Measurements from ENCODE around the gene SLC38A3. TPM values are rescaled to one million over a fixed set of nuclear protein-coding genes. Genes with fewer than 3 reads are reported as not detected.

The SLC38A3 gene
- total RNA-seq, 2 experiments from 2014 or later = not detected

- CTCF ChIA-PET = interaction anchor here (1.4 to 2.5 kb wide), 2 partner anchors 10 to 52 kb away, joined by 6 to 7 read pairs; no protein-coding TSS in a partner anchor
- ATAC-seq = no peak
Measured at GRCh38 chr3:50173685-50174516, 31.2 kb upstream of the SLC38A3 start.

GRCh38 chr3:50174517-50174895 is 30.6 kb upstream of the SLC38A3 start:
- peaks cover 6% of the 10 kb centered on the region for H3K4me1 Mint-ChIP-seq
- no peaks in the 10 kb centered on the region for H3K9me3 Mint-ChIP-seq (ENCODE audit: low read depth)
- no peak overlapping the region for H3K27ac Mint-ChIP-seq
- H3K27me3 Mint-ChIP-seq = peaks cover 2% of the 10 kb centered on the region
- CTCF ChIA-PET = interaction anchor here (2.5 kb wide), 1 partner anchor 11 kb away, joined by 7 read pairs; no protein-coding TSS in a partner anchor
- DNase-seq (no peak), ATAC-seq (no peak)
- H3K4me3 Mint-ChIP-seq = no peak overlapping the region
- H3K36me3 Mint-ChIP-seq = no peaks in the 10 kb centered on the region

More at GRCh38 chr3:50173685-50174516, 31.2 kb upstream of the SLC38A3 start:
- Mint-ChIP-seq H3K9me3 (ENCODE audit: low read depth) (no peaks in the 10 kb centered on the region), H3K4me1 (peaks cover 6% of the 10 kb centered on the region), H3K4me3 (no peak overlapping the region), H3K27me3 (peaks cover 2% of the 10 kb centered on the region), H3K27ac (no peak overlapping the region), H3K36me3 (no peaks in the 10 kb centered on the region)
- DNase-seq = no peak

- CTCF ChIA-PET = interaction anchor here (2.5 kb wide), 1 partner anchor 11 kb away, joined by 7 read pairs; no protein-coding TSS in a partner anchor
- Mint-ChIP-seq H3K4me3 (no peak overlapping the region), H3K27me3 (peaks cover 5% of the 10 kb centered on the region), H3K4me1 (peaks cover 6% of the 10 kb centered on the region), H3K36me3 (no peaks in the 10 kb centered on the region), H3K27ac (no peak overlapping the region), H3K9me3 (ENCODE audit: low read depth) (no peaks in the 10 kb centered on the region)
- ATAC-seq (no peak), DNase-seq (no peak)
Measured at GRCh38 chr3:50174947-50175524, 30.0 kb upstream of the SLC38A3 start.

- no peaks in the 10 kb centered on the region for H3K9me3 Mint-ChIP-seq (ENCODE audit: low read depth)
Measured at GRCh38 chr3:50177346-50177745, 27.7 kb upstream of the SLC38A3 start.

GRCh38 chr3:50179710-50180109 is 25.4 kb upstream of the SLC38A3 start:
- ATAC-seq (no peak), DNase-seq (no peak)
- H3K4me1 Mint-ChIP-seq = no peaks in the 10 kb centered on the region
- peaks cover 5% of the 10 kb centered on the region for H3K27me3 Mint-ChIP-seq
- CTCF ChIA-PET = interaction anchor here (1.2 kb wide), 1 partner anchor 46 kb away, joined by 3 read pairs; no protein-coding TSS in a partner anchor
- H3K4me3 Mint-ChIP-seq = no peak overlapping the region
- no peak overlapping the region for H3K27ac Mint-ChIP-seq
- no peaks in the 10 kb centered on the region for H3K36me3 Mint-ChIP-seq
- H3K9me3 Mint-ChIP-seq (ENCODE audit: low read depth) = no peaks in the 10 kb centered on the region

More at GRCh38 chr3:50177346-50177745, 27.7 kb upstream of the SLC38A3 start:
- CTCF ChIA-PET = no interaction called here
- H3K27me3 Mint-ChIP-seq = peaks cover 5% of the 10 kb centered on the region
- H3K4me3 Mint-ChIP-seq = no peak overlapping the region
- H3K36me3 Mint-ChIP-seq = no peaks in the 10 kb centered on the region
- H3K4me1 Mint-ChIP-seq = peaks cover 6% of the 10 kb centered on the region
- DNase-seq (no peak), ATAC-seq (no peak)
- no peak overlapping the region for H3K27ac Mint-ChIP-seq

- CTCF ChIA-PET = interaction anchor here (2.2 kb wide), 1 partner anchor 44 kb away, joined by 6 read pairs; no protein-coding TSS in a partner anchor
- Mint-ChIP-seq H3K4me1 (no peaks in the 10 kb centered on the region), H3K4me3 (no peak overlapping the region), H3K27ac (no peak overlapping the region), H3K9me3 (ENCODE audit: low read depth) (no peaks in the 10 kb centered on the region), H3K36me3 (no peaks in the 10 kb centered on the region), H3K27me3 (peaks cover 5% of the 10 kb centered on the region)
- ATAC-seq = no peak
- no peak for DNase-seq
Measured at GRCh38 chr3:50181985-50182384, 23.1 kb upstream of the SLC38A3 start.

- H3K4me3 Mint-ChIP-seq = no peak overlapping the region
- no peak for DNase-seq
- H3K4me1 Mint-ChIP-seq = no peaks in the 10 kb centered on the region
- no peaks in the 10 kb centered on the region for H3K9me3 Mint-ChIP-seq (ENCODE audit: low read depth)
- no peaks in the 10 kb centered on the region for H3K36me3 Mint-ChIP-seq
- CTCF ChIA-PET = interaction anchor here (0.9 to 2.2 kb wide), 2 partner anchors 10 to 43 kb away, joined by 3 to 6 read pairs; no protein-coding TSS in a partner anchor
- peaks cover 5% of the 10 kb centered on the region for H3K27me3 Mint-ChIP-seq
- H3K27ac Mint-ChIP-seq = no peak overlapping the region
- ATAC-seq = no peak
Measured at GRCh38 chr3:50182533-50183099, 22.5 kb upstream of the SLC38A3 start.

GRCh38 chr3:50183755-50184154 is 21.3 kb upstream of the SLC38A3 start:
- H3K27me3 Mint-ChIP-seq = peaks cover 3% of the 10 kb centered on the region
- H3K36me3 Mint-ChIP-seq = no peaks in the 10 kb centered on the region
- H3K27ac Mint-ChIP-seq = no peak overlapping the region
- H3K4me1 Mint-ChIP-seq = no peaks in the 10 kb centered on the region
- CTCF ChIA-PET = interaction anchor here (0.9 to 1.4 kb wide), 2 partner anchors 9 to 30 kb away, joined by 3 read pairs; no protein-coding TSS in a partner anchor
- H3K9me3 Mint-ChIP-seq (ENCODE audit: low read depth) = no peaks in the 10 kb centered on the region
- DNase-seq (no peak), ATAC-seq (no peak)
- H3K4me3 Mint-ChIP-seq = no peak overlapping the region

GRCh38 chr3:50184242-50184978 is 20.7 kb upstream of the SLC38A3 start:
- Mint-ChIP-seq H3K4me1 (no peaks in the 10 kb centered on the region), H3K27me3 (peaks cover 3% of the 10 kb centered on the region), H3K27ac (no peak overlapping the region), H3K36me3 (no peaks in the 10 kb centered on the region), H3K4me3 (no peak overlapping the region), H3K9me3 (ENCODE audit: low read depth) (no peaks in the 10 kb centered on the region)
- CTCF ChIA-PET = interaction anchor here (1.4 to 1.5 kb wide), 2 partner anchors 29 to 64 kb away, joined by 3 to 4 read pairs; no protein-coding TSS in a partner anchor
- ATAC-seq (no peak), DNase-seq (no peak)

- CTCF ChIA-PET = interaction anchor here (1.5 kb wide), 1 partner anchor 64 kb away, joined by 4 read pairs; no protein-coding TSS in a partner anchor
- H3K9me3 Mint-ChIP-seq (ENCODE audit: low read depth) = no peaks in the 10 kb centered on the region
- H3K27me3 Mint-ChIP-seq = no peaks in the 10 kb centered on the region
- H3K36me3 Mint-ChIP-seq = no peaks in the 10 kb centered on the region
- DNase-seq = no peak
- no peak overlapping the region for H3K27ac Mint-ChIP-seq
- H3K4me1 Mint-ChIP-seq = no peaks in the 10 kb centered on the region
- H3K4me3 Mint-ChIP-seq = no peak overlapping the region
- ATAC-seq = no peak
Measured at GRCh38 chr3:50185230-50185629, 19.8 kb upstream of the SLC38A3 start.

GRCh38 chr3:50186096-50186495 is 19.0 kb upstream of the SLC38A3 start:
- Mint-ChIP-seq H3K4me1 (no peaks in the 10 kb centered on the region), H3K36me3 (no peaks in the 10 kb centered on the region), H3K27ac (no peak overlapping the region), H3K9me3 (ENCODE audit: low read depth) (no peaks in the 10 kb centered on the region), H3K4me3 (no peak overlapping the region), H3K27me3 (no peaks in the 10 kb centered on the region)
- no peak for ATAC-seq
- DNase-seq = no peak
- CTCF ChIA-PET = interaction anchor here (1.5 to 10.9 kb wide), 2 partner anchors 37 to 65 kb away, joined by 4 to 398 read pairs; no protein-coding TSS in a partner anchor

- H3K4me3 Mint-ChIP-seq = no peak overlapping the region
- CTCF ChIA-PET = interaction anchor here (3.4 to 10.9 kb wide), 2 partner anchors 36 to 67 kb away, joined by 30 to 398 read pairs; no protein-coding TSS in a partner anchor
- H3K4me1 Mint-ChIP-seq = no peaks in the 10 kb centered on the region
- DNase-seq (no peak), ATAC-seq (no peak)
- H3K27ac Mint-ChIP-seq = no peak overlapping the region
- H3K27me3 Mint-ChIP-seq = peaks cover 2% of the 10 kb centered on the region
- no peaks in the 10 kb centered on the region for H3K9me3 Mint-ChIP-seq (ENCODE audit: low read depth)
- no peaks in the 10 kb centered on the region for H3K36me3 Mint-ChIP-seq
Measured at GRCh38 chr3:50187750-50188149, 17.3 kb upstream of the SLC38A3 start.

All from activated CD8-positive, alpha-beta memory T cell treated with anti-CD3 and anti-CD28 coated beads, Interleukin-2, amount 10 ng/mL, durations not matched to agents 7 days and 5 days (primary cell).